CD14-positive monocyte (primary cell): ENCODE measurements around the gene SLC22A13. TPM values are rescaled to one million over a fixed set of nuclear protein-coding genes. Genes with fewer than 3 reads are reported as not detected.

Source experiments
- DNase-seq, 3 donors: peaks; one replicate each; pipeline ENCODE4 v3.0.0-alpha.2; 2011 to 2022
- H2AFZ ChIP-seq: 2 replicates; pipeline ENCODE4 v1.6.0; 2012; ENCODE audit warnings: mild to moderate bottlenecking, low read depth, low read length, inconsistent platforms; ENCODE audit not compliant: insufficient read depth, poor library complexity, severe bottlenecking
- H3K27ac ChIP-seq, 2 donors: 1 replicate in 1 of 2; 2 replicates in 1 of 2; pipeline ENCODE4 v1.5.1; 2012 to 2013; ENCODE audit warnings: low read length in 2 of 2, control low read depth in 1 of 2, inconsistent platforms in 1 of 2, low read depth in 1 of 2, mild to moderate bottlenecking in 1 of 2
- H3K27me3 ChIP-seq, 2 donors: one replicate each; pipeline versions ENCODE4 v1.6.0 to v1.6.1; 2011 to 2013; ENCODE audit warnings: low read length in 2 of 2; ENCODE audit not compliant: control insufficient read depth in 2 of 2, insufficient read depth in 2 of 2
- H3K36me3 ChIP-seq, 2 donors: replicated peaks in 1 of 2; 1 replicate in 1 of 2; 2 replicates in 1 of 2; pipeline versions ENCODE4 v1.5.1 to v1.6.1; 2012 to 2013; ENCODE audit warnings: low read length in 2 of 2, control low read depth in 1 of 2, inconsistent platforms in 1 of 2, mild to moderate bottlenecking in 1 of 2; ENCODE audit not compliant: insufficient read depth in 2 of 2, control insufficient read depth in 1 of 2
- H3K4me1 ChIP-seq, 2 donors: 1 replicate in 1 of 2; 2 replicates in 1 of 2; pipeline versions ENCODE4 v1.5.1 to v1.6.1; 2012 to 2013; ENCODE audit warnings: low read length in 2 of 2, control low read depth in 1 of 2, inconsistent platforms in 1 of 2, mild to moderate bottlenecking in 1 of 2, moderate library complexity in 1 of 2; ENCODE audit not compliant: insufficient read depth in 2 of 2, control insufficient read depth in 1 of 2
- H3K4me2 ChIP-seq: replicated peaks from 2 replicates; pipeline ENCODE3; 2012; ENCODE audit warnings: low read length, moderate library complexity, mild to moderate bottlenecking; ENCODE audit not compliant: poor library complexity, severe bottlenecking; ENCODE audit errors: extremely low read depth
- H3K4me3 ChIP-seq, 3 experiments: fragments of 200-600 bp in 1 of 3; sonication (generic) in 1 of 3; replicated peaks in 1 of 3; 1 replicate in 2 of 3; 2 replicates in 1 of 3; pipeline ENCODE4 v1.5.1; 2011 to 2013; ENCODE audit warnings: low read length in 3 of 3, mild to moderate bottlenecking in 3 of 3, control low read depth in 2 of 3, low read depth in 2 of 3, inconsistent platforms in 1 of 3, moderate library complexity in 1 of 3
- H3K79me2 ChIP-seq: 2 replicates; pipeline ENCODE4 v1.6.0; 2012; ENCODE audit warnings: mild to moderate bottlenecking, control low read depth, inconsistent platforms, low read length, moderate library complexity; ENCODE audit not compliant: insufficient read depth
- H3K9ac ChIP-seq: 2 replicates; pipeline ENCODE4 v1.6.0; 2017; ENCODE audit warnings: low read length, mild to moderate bottlenecking; ENCODE audit not compliant: insufficient read depth, poor library complexity, severe bottlenecking
- H3K9me3 ChIP-seq, 2 donors: replicated peaks in 1 of 2; 1 replicate in 1 of 2; 2 replicates in 1 of 2; pipeline versions ENCODE4 v1.5.1 to v1.6.1; 2012 to 2013; ENCODE audit warnings: low read length in 2 of 2, control low read depth in 1 of 2; ENCODE audit not compliant: control insufficient read depth in 1 of 2, insufficient read depth in 1 of 2
- H4K20me1 ChIP-seq: 2 replicates; pipeline ENCODE4 v1.6.0; 2012; ENCODE audit warnings: mild to moderate bottlenecking, low read length, control low read depth, moderate library complexity; ENCODE audit not compliant: insufficient read depth
- H3K27ac Mint-ChIP-seq, 7 donors: one replicate each; pipeline ENCODE4 v1.8.0; 2020; ENCODE audit warnings: mild to moderate bottlenecking in 7 of 7, mixed read lengths in 7 of 7, moderate library complexity in 6 of 7, inconsistent platforms in 2 of 7
- H3K27me3 Mint-ChIP-seq, 3 donors: one replicate each; pipeline ENCODE4 v1.8.0; 2021 to 2022; ENCODE audit warnings: low read depth in 3 of 3, mild to moderate bottlenecking in 3 of 3, mixed read lengths in 3 of 3, moderate library complexity in 3 of 3, inconsistent platforms in 1 of 3
- H3K36me3 Mint-ChIP-seq, 2 donors: one replicate each; pipeline ENCODE4 v1.8.0; 2020; ENCODE audit warnings: mixed read lengths in 2 of 2, inconsistent platforms in 1 of 2, mild to moderate bottlenecking in 1 of 2
- H3K4me1 Mint-ChIP-seq: one replicate; pipeline ENCODE4 v1.8.0; 2020; ENCODE audit warnings: mild to moderate bottlenecking, mixed read lengths
- H3K4me3 Mint-ChIP-seq, 2 donors: one replicate each; pipeline ENCODE4 v1.8.0; 2020; ENCODE audit warnings: mild to moderate bottlenecking in 2 of 2, mixed read lengths in 2 of 2, moderate library complexity in 1 of 2
- H3K9me3 Mint-ChIP-seq, 7 donors: one replicate each; pipeline ENCODE4 v1.8.0; 2020 to 2022; ENCODE audit warnings: mixed read lengths in 7 of 7, mild to moderate bottlenecking in 6 of 7, moderate library complexity in 6 of 7, inconsistent platforms in 2 of 7
- CTCF ChIP-seq: fragments of 200-600 bp; IDR thresholded peaks from one replicate; pipeline ENCODE4 v1.8.0; 2022; ENCODE audit warnings: antibody characterized with exemption, mild to moderate bottlenecking
- WGBS: methylation state at CpG from one replicate; pipeline ENCODE4 v1.1.5; 2013; ENCODE audit warnings: missing lambda C conversion rate; ENCODE audit not compliant: insufficient coverage; 5-methylcytosine and 5-hydroxymethylcytosine counted together
- intact Hi-C, 2 donors: fragments of 100-400 bp; cut with micrococcal nuclease; formaldehyde crosslinking; loops; one replicate each; pipeline versions ENCODE4 v1.15.0 to v1.15.1; 2023
- polyA plus RNA-seq, 3 donors: library from polyadenylated mRNA; depleted of rRNA in 1 of 3; unstranded in 2 of 3; stranded (reverse) in 1 of 3; fragments of 300-500 nt in 2 of 3; fragments of >200 nt in 1 of 3; fragmentation: Illumina TruSeq in 2 of 3; gene quantifications; 1 replicate in 2 of 3; 2 replicates in 1 of 3; pipeline ENCODE4 v1.2.3, GENCODE V29; 2012 to 2021

Gene SLC22A13
- polyA plus RNA-seq, 3 donors, result 0.19 TPM; not detected in 2

- DNase-seq, result no peak
- no peaks in the 10 kb centered on the region for H3K4me1 Mint-ChIP-seq
- intact Hi-C loops, result no loop called here
- Histone ChIP-seq H3K4me2 (no peak overlapping the region), H2AFZ (no peak overlapping the region), H3K9ac (no peak overlapping the region), H4K20me1 (no peaks in the 10 kb centered on the region), H3K9me3 (no peaks in the 10 kb centered on the region), H3K79me2 (no peaks in the 10 kb centered on the region), H3K4me3 (no peak overlapping the region), H3K27ac (no peak overlapping the region), H3K27me3 (no peaks in the 10 kb centered on the region), H3K4me1 (no peaks in the 10 kb centered on the region), H3K36me3 (peaks cover 91 to 98% of the 10 kb centered on the region in 2 donors)
- no peaks in the 10 kb centered on the region for H3K9me3 Mint-ChIP-seq
- H3K27me3 Mint-ChIP-seq, result no peaks in the 10 kb centered on the region
- H3K4me3 Mint-ChIP-seq, result no peak overlapping the region
- no peak overlapping the region for H3K27ac Mint-ChIP-seq
- TF ChIP-seq CTCF, result no peak
- no CpG with 5 or more reads among the region's 2 CpGs for WGBS
- H3K36me3 Mint-ChIP-seq, result peaks cover 91 to 97% of the 10 kb centered on the region in 2 donors
These were observed 15.4 kb upstream of the SLC22A13 start for GRCh38 chr3:38250198-38250597.

DNA sequence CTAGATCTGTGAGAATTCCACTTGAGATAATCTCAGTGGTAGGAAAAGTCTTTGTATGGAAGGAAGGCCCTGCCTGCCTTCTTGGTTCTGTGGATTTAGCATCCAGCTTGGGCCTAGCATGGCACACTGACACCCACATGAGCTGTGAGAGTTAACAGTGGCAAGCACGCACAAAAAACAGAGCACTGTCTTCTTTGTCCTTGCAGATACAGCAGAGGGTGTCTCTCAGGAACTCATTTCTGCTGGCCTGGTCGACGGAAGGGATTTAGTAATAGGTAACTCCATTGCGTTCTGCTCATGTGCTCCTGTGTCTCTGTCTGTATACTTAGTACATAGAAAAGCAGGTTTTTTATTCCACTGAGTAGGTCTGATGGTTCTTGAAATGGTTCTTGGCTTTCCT is 14.4 kb upstream of the SLC22A13 start:
- no peak overlapping the region for H3K27ac ChIP-seq
- Mint-ChIP-seq H3K27ac (no peak overlapping the region), H3K9me3 (no peaks in the 10 kb centered on the region), H3K4me3 (no peak overlapping the region), H3K4me1 (peaks cover 2% of the 10 kb centered on the region), H3K36me3 (peaks cover 91 to 97% of the 10 kb centered on the region in 2 donors), H3K27me3 (no peaks in the 10 kb centered on the region)
- H3K9ac ChIP-seq, result no peak overlapping the region
- H2AFZ ChIP-seq, result no peak overlapping the region
- H4K20me1 ChIP-seq, result no peaks in the 10 kb centered on the region
- no peaks in the 10 kb centered on the region for H3K9me3 ChIP-seq
- H3K4me2 ChIP-seq, result no peak overlapping the region
- TF ChIP-seq CTCF, result no peak
- DNase-seq, result no peak
- no peaks in the 10 kb centered on the region for H3K4me1 ChIP-seq
- H3K4me3 ChIP-seq, result no peak overlapping the region
- 100% methylated on average over 1 of the region's 4 CpGs for WGBS
- no peaks in the 10 kb centered on the region for H3K27me3 ChIP-seq
- intact Hi-C loops, result no loop called here
- peaks cover 86 to 100% of the 10 kb centered on the region in 2 donors for H3K36me3 ChIP-seq
- H3K79me2 ChIP-seq, result no peaks in the 10 kb centered on the region
